Posterior vena cava (tissue), 2 donors: ENCODE data around the gene PGA4. TPM values are rescaled to one million over a fixed set of nuclear protein-coding genes. Genes with fewer than 3 reads are reported as not detected.
"Not testable (repeated sequence)": the region's sequence is repeated elsewhere in the genome, so short reads cannot be mapped to it uniquely, and the experiment has no call there.

ENCODE experiments used
- DNase-seq: peaks from one replicate; pipeline ENCODE4 v3.0.0-alpha.2; 2020; ENCODE audit warnings: low spot score
- intact Hi-C, 2 donors: fragments of 100-400 bp; cut with DNase I; formaldehyde crosslinking; loops; one replicate each; pipeline versions ENCODE4 v1.14.1 to v1.14.2; 2022 to 2023
- total RNA-seq, 2 donors: library from RNA; stranded (reverse); fragmentation: NEBNext Ultra II Directional; extraction: Animal tissue kit (Norgen Biotek cat#: 25700); gene quantifications; one replicate each; pipeline ENCODE4 v1.2.1, GENCODE V29; 2021
- donor health status: DM: yes; HTN: yes; CAD: no.
- donor health status: DM: yes; HTN: yes; CAD: no.

PGA4 gene
- total RNA-seq, 2 donors from 2014 or later: 1.1 to 3.7 TPM

- intact Hi-C loops, DNase-seq: not testable (repeated sequence)
These were observed 19.0 kb upstream of the PGA4 start, which contains the start of gene PGA3 for GRCh38 chr11:61202950-61203746. TSS of gene PGA3 (plus strand) at chr11:61203515. CDS start at chr11:61203565, 50 bp downstream.

GRCh38 chr11:61203873-61204272 is 18.3 kb upstream of the PGA4 start:
- DNase-seq, intact Hi-C loops: not testable (repeated sequence)

- intact Hi-C loops, DNase-seq: not testable (repeated sequence)
These were observed 17.6 kb upstream of the PGA4 start for GRCh38 chr11:61204502-61205059.

- intact Hi-C loops: not testable (repeated sequence)
These were observed 14.4 kb upstream of the PGA4 start for GRCh38 chr11:61207636-61208310.

GRCh38 chr11:61210629-61211028 is 11.5 kb upstream of the PGA4 start:
- DNase-seq, intact Hi-C loops: not testable (repeated sequence)

More at GRCh38 chr11:61207636-61208310, 14.4 kb upstream of the PGA4 start:
- not testable (repeated sequence) for DNase-seq

GRCh38 chr11:61211327-61211952 is 10.7 kb upstream of the PGA4 start:
- intact Hi-C loops, DNase-seq: not testable (repeated sequence)

- DNase-seq, intact Hi-C loops: not testable (repeated sequence)
These were observed 9.9 kb upstream of the PGA4 start for GRCh38 chr11:61212202-61212601.

- intact Hi-C loops, DNase-seq: not testable (repeated sequence)
These were observed 8.3 kb upstream of the PGA4 start for GRCh38 chr11:61213711-61214324.

GRCh38 chr11:61218306-61218705 is 3.8 kb upstream of the PGA4 start:
- DNase-seq, intact Hi-C loops: not testable (repeated sequence)

GRCh38 chr11:61219016-61219415 is 3.1 kb upstream of the PGA4 start:
- DNase-seq, intact Hi-C loops: not testable (repeated sequence)

- intact Hi-C loops, DNase-seq: not testable (repeated sequence)
These were observed 545 bp downstream of the PGA4 start for GRCh38 chr11:61222692-61223091.

- DNase-seq, intact Hi-C loops: not testable (repeated sequence)
These were observed 4.5 kb downstream of the PGA4 start for GRCh38 chr11:61226457-61227137.

- intact Hi-C loops, DNase-seq: not testable (repeated sequence)
These were observed 7.3 kb downstream of the PGA4 start for GRCh38 chr11:61229458-61229857.

GRCh38 chr11:61231033-61231432 is 8.9 kb downstream of the PGA4 start:
- intact Hi-C loops, DNase-seq: not testable (repeated sequence)

GRCh38 chr11:61231585-61231984 is 9.4 kb downstream of the PGA4 start:
- DNase-seq, intact Hi-C loops: not testable (repeated sequence)

- intact Hi-C loops: not testable (repeated sequence)
These were observed 10.5 kb downstream of the PGA4 start for GRCh38 chr11:61232548-61233145.

GRCh38 chr11:61237130-61237529 is 15.0 kb downstream of the PGA4 start:
- DNase-seq, intact Hi-C loops: not testable (repeated sequence)

More at GRCh38 chr11:61232548-61233145, 10.5 kb downstream of the PGA4 start:
- not testable (repeated sequence) for DNase-seq

GRCh38 chr11:61240288-61240687 is 18.1 kb downstream of the PGA4 start:
- DNase-seq, intact Hi-C loops: not testable (repeated sequence)
